Mammary epithelial cell (primary cell): ENCODE measurements around the gene GALNT18.

Experiments
- EZH2 ChIP-seq: IDR thresholded peaks from 2 replicates; pipeline ENCODE4 v1.6.1; 2012; ENCODE audit warnings: low read length, inconsistent platforms, borderline replicate concordance
- TF ChIP-seq, protein P1 (sequence below), 2 donors: IDR thresholded peaks in 1 of 2; conservative IDR thresholded peaks in 1 of 2; 2 replicates each; pipeline ENCODE4 v1.5.1; 2011 to 2012; ENCODE audit warnings: inconsistent platforms in 2 of 2, low read length in 2 of 2, mild to moderate bottlenecking in 2 of 2, control low read depth in 1 of 2, low read depth in 1 of 2; ENCODE audit not compliant: insufficient read depth in 1 of 2; ENCODE audit errors: extremely low read depth in 1 of 2

DNA sequence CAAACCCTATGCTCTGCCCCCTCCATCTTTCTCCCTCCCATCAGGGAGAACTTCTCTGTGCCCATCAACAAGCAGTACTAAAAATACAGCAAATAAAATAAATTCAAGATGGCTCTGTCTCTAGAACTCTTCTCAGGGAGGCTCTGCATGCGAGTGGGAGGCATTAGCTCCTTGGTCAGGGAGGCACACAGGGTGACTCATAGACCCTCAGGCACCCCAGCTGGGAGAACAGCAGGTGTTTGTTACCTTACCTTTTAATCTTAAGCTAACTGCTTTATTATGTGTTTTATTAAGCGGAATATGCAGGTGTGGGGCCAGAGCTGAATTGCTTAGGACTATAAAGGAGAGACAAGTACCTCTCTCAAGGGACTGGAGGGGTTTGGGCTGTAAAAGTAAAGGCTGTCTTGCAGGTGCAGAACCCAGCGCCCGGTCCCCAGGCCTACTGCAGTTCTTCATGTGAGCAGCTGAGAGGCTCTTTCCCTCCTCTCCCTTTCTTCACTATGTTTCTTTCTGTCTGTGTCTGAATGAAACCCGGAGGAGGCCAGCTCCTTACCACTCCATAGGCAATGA lies 289.6 kb downstream of the GALNT18 start:
- TF ChIP-seq, protein P1, sequence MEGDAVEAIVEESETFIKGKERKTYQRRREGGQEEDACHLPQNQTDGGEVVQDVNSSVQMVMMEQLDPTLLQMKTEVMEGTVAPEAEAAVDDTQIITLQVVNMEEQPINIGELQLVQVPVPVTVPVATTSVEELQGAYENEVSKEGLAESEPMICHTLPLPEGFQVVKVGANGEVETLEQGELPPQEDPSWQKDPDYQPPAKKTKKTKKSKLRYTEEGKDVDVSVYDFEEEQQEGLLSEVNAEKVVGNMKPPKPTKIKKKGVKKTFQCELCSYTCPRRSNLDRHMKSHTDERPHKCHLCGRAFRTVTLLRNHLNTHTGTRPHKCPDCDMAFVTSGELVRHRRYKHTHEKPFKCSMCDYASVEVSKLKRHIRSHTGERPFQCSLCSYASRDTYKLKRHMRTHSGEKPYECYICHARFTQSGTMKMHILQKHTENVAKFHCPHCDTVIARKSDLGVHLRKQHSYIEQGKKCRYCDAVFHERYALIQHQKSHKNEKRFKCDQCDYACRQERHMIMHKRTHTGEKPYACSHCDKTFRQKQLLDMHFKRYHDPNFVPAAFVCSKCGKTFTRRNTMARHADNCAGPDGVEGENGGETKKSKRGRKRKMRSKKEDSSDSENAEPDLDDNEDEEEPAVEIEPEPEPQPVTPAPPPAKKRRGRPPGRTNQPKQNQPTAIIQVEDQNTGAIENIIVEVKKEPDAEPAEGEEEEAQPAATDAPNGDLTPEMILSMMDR (conservative IDR thresholded peaks at IDR 0.05 in 1 of 2, IDR thresholded peaks at IDR 0.05 in 1 of 2; ENCODE audit: extremely low read depth in 1 of 2, insufficient read depth in 1 of 2, low read depth in 1 of 2, low read length in 2 of 2) = no peak
- no peak for TF ChIP-seq EZH2
